Stimulated activated naive CD8-positive, alpha-beta T cell treated with anti-CD3 and anti-CD28 coated beads, Interleukin-15, amount 100 ng/mL, for 72 hours (primary cell): ENCODE data around the gene GOPC.

Source experiments
- ATAC-seq: fragments of 150-1000 bp; cut with Tn5 transposase; 2 replicates; pipeline ENCODE4 v1.10.0; 2021; ENCODE audit warnings: mild to moderate bottlenecking, moderate library complexity
- DNase-seq, 2 donors: peaks; one replicate each; pipeline ENCODE4 v3.0.0; 2021 to 2022
- H3K27ac Mint-ChIP-seq, 2 donors: one replicate each; pipeline ENCODE4 v1.8.0; 2022; ENCODE audit warnings: mild to moderate bottlenecking in 2 of 2, mixed read lengths in 2 of 2, moderate library complexity in 2 of 2
- H3K27me3 Mint-ChIP-seq: one replicate; pipeline ENCODE4 v1.8.0; 2022; ENCODE audit warnings: mixed read lengths
- H3K4me1 Mint-ChIP-seq: one replicate; pipeline ENCODE4 v1.8.0; 2022; ENCODE audit warnings: mild to moderate bottlenecking, mixed read lengths
- H3K4me3 Mint-ChIP-seq, 2 donors: one replicate each; pipeline ENCODE4 v1.8.0; 2022; ENCODE audit warnings: mild to moderate bottlenecking in 2 of 2, mixed read lengths in 2 of 2, moderate library complexity in 1 of 2
- H3K9me3 Mint-ChIP-seq, 2 donors: one replicate each; pipeline ENCODE4 v1.8.0; 2022; ENCODE audit warnings: mixed read lengths in 2 of 2

The GOPC gene

DNA sequence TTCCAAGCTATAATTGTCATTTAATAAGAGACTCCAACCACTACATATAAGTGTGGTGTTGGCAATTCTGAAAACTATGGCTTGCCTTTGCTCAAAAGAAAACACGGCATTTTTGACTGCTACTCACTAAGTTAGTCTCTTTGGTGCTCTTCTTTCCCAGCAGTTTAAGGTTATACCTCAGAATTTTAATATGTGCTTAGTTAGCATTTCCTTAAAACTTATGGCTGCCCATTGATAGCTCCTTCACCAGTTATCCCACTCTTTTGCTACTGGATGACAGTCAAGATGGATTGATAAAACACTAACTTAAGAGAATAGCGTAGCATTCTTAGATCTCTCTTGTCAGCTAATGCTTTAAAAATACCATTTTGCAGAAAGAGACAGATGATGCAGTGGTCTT, 34.1 kb downstream of the GOPC start:
- H3K4me3 Mint-ChIP-seq, result no peak overlapping the region
- H3K4me1 Mint-ChIP-seq, result no peaks in the 10 kb centered on the region
- DNase-seq (no peak), ATAC-seq (no peak)
- no peak overlapping the region for H3K27ac Mint-ChIP-seq
- no peaks in the 10 kb centered on the region for H3K27me3 Mint-ChIP-seq
- H3K9me3 Mint-ChIP-seq, result no peaks in the 10 kb centered on the region

DNA sequence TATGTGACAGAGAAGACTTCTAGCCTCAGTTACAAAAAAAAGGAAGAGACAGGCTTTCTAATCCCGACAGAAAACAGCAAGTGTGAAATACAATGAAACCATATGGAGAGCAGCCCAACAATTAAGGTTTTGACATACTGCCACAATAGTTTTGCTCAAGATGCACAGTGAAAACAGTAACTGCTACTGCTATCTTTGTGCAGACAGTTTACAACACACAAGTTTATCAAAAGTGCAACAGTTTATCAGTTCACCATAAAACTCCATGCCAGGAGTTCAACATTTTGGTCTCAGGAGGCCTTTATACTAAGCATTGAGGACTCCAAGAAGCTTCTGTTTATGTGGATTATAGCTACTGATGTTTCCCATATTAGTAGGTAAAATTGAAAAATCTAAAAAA, 37.6 kb downstream of the GOPC start:
- no peak for ATAC-seq
- Mint-ChIP-seq H3K27me3 (no peaks in the 10 kb centered on the region), H3K4me1 (no peaks in the 10 kb centered on the region)

DNA sequence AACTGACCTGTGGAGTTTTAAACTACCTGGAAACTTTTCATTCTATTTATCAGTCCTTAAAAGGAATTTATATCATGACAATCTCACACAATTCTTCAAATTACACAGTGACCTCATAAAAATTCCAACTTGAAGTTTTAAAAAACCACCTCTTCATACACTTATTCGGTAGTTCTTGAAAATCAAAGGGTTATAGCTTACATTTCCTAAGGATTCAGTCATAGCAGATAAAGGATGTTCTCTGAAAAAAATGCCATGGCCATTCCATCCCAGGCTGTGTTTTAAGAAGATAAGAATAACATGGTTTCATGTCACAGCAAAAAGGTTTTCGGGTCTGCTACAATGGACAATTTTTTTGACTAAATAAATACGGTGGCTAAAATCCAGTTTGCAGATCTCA, 41.2 kb downstream of the GOPC start:
- Mint-ChIP-seq H3K27me3 (no peaks in the 10 kb centered on the region), H3K27ac (no peak overlapping the region), H3K4me1 (no peaks in the 10 kb centered on the region), H3K4me3 (no peak overlapping the region), H3K9me3 (no peaks in the 10 kb centered on the region)
- ATAC-seq, result no peak
- DNase-seq, result no peak

More for the DNA sequence above, 37.6 kb downstream of the GOPC start:
- Mint-ChIP-seq H3K27ac (no peak overlapping the region), H3K4me3 (no peak overlapping the region), H3K9me3 (no peaks in the 10 kb centered on the region)
- no peak for DNase-seq

DNA sequence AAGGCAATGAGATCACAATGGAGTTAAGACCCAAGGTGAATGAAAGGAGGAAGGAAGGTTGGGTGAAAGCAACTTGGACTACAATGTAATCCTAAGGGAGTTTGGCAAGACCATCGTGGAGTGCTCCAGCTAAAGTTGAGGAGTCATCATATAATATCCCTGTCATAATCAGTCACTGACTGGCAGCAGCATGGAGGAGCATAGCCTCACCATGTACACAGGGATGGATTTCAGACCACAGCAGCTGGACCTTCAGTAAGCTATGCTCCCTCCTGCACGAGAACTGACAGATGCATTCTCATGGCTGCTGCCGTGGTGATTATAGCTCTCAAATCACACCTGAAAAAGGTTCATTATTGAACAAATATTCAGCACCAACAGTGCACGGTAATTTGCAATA, 43.0 kb downstream of the GOPC start:
- Mint-ChIP-seq H3K27me3 (no peaks in the 10 kb centered on the region), H3K4me1 (no peaks in the 10 kb centered on the region), H3K4me3 (no peak overlapping the region), H3K27ac (no peak overlapping the region), H3K9me3 (no peaks in the 10 kb centered on the region)
- no peak for ATAC-seq
- no peak for DNase-seq

DNA sequence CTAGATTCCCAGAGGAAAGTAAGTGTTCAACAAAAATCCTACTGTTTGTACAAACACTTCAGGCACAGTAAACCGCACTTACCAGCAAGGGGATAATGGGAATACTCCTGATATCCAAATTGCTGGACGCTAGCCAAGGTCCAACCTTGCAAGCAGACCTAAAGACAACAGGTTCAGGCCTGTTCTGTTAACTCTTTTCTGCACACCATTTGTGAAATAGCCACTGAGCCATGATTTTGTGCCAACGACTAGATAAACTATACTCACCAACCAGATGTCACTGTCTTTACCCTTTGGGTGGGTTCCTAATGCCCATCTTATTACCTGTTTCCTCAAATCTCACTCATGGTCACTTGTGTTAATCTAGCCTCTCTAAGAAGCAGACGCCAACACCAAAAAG, 43.5 kb downstream of the GOPC start:
- DNase-seq (no peak), ATAC-seq (no peak)
- Mint-ChIP-seq H3K4me1 (no peaks in the 10 kb centered on the region), H3K27me3 (no peaks in the 10 kb centered on the region), H3K4me3 (no peak overlapping the region), H3K9me3 (no peaks in the 10 kb centered on the region), H3K27ac (no peak overlapping the region)

DNA sequence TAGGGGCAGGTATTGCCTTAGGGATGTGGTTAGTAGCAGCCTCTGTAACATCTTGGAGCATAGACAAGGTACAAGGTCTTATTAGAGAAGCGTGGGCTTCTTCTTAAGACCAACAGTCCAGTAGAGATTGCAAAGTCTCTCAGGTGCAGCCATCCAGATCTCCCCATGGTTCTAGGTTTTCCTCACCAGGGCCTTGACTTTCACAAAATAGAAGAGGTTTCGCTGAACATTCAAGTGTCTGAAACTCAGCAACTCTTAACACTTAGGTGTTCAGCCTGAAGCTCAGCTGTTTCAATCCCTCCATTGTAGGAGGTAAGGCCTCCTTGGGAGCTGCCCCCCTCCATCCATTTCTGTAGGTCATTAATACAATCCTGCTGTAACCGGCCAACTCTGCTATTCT, 44.4 kb downstream of the GOPC start:
- ATAC-seq, result no peak
- no peak for DNase-seq
- no peaks in the 10 kb centered on the region for H3K9me3 Mint-ChIP-seq
- H3K4me3 Mint-ChIP-seq, result no peak overlapping the region
- no peaks in the 10 kb centered on the region for H3K4me1 Mint-ChIP-seq
- no peaks in the 10 kb centered on the region for H3K27me3 Mint-ChIP-seq
- no peak overlapping the region for H3K27ac Mint-ChIP-seq

DNA sequence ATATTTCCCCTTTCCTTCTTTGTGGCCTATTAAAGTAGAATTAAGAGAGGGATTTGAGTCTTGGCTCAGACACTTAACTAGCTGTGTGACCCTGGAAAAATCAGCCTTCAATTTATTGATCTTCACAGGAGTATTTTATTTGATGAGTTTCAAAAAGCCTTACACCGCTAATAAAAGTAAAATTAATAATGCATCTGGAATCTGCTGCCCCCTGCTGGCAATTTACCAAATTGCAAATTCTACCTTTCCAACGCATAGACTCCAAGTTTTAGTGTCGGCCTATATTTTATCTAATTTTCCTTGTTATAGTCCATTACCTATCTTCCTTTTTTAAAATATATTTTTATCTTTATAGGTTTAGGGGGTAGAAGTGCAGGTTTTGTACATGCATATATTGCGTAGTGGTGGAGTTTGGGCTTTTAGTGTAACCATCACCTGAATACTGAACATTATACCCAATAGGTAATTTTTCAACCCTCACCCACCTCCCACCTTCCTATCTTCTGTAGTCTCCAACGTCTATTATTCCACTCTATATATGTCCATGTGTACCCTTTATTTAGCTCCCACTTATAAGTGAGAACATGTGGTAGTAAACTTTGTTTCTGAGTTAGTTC, 46.3 kb downstream of the GOPC start:
- no peaks in the 10 kb centered on the region for H3K9me3 Mint-ChIP-seq
- no peak overlapping the region for H3K27ac Mint-ChIP-seq
- ATAC-seq, result no peak
- DNase-seq, result peak; percentile 38 to 40
- H3K4me3 Mint-ChIP-seq, result no peak overlapping the region
- H3K27me3 Mint-ChIP-seq, result no peaks in the 10 kb centered on the region
- H3K4me1 Mint-ChIP-seq, result peaks cover 2% of the 10 kb centered on the region

DNA sequence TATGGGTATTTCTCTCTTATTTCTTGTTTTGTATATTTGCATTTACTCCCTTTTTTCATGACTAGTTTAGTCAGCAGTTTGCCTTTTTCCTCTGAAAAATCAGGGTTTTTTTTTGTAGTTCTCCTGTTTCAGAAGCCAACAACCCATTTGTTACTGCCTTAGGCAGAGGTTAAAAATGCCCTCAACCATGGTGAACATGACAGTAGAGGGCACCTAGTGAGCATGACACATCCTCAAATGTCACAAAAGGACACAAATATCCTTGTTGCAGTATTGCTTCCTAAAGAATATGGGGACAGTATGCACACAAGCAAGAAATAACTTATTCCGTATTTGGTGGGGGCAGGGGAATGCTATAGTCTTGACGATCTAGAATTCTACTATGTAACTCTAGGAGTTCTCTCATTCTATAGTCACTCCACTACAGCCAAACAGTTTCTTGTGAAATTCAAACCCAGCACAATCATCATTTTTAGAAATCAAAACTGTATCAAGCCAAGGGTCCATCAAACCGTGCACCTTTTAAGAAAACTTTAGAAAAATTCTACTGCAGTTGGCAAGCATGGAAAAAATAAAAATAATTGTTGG, 47.0 kb downstream of the GOPC start:
- peak; percentile 37 for ATAC-seq
- no peaks in the 10 kb centered on the region for H3K9me3 Mint-ChIP-seq
- H3K4me1 Mint-ChIP-seq, result peaks cover 8% of the 10 kb centered on the region

DNA sequence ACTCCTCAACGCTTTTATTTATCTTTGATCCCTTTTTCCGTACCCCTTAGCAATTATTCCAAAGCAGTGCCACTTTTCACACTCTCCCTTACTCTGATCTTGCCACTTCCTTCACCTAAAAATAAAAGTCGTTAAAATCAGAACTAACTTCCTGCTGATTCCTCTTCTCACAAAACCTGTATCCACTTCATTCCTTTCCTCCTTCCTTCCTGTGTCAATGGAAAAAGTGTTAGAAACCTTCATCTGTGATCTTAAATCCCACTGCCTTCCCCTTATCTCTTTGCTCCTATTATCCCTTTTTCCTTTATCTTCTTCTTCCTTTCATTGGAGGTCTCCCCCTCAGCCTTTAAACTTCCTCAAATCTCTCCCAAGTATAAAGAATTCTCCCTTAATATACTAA, 49.2 kb downstream of the GOPC start:
- DNase-seq (no peak), ATAC-seq (no peak)
- no peak overlapping the region for H3K27ac Mint-ChIP-seq
- H3K9me3 Mint-ChIP-seq, result no peaks in the 10 kb centered on the region
- H3K4me1 Mint-ChIP-seq, result peaks cover 22% of the 10 kb centered on the region
- no peak overlapping the region for H3K4me3 Mint-ChIP-seq
- H3K27me3 Mint-ChIP-seq, result no peaks in the 10 kb centered on the region

More for the DNA sequence above, 47.0 kb downstream of the GOPC start:
- DNase-seq, result no peak
- Mint-ChIP-seq H3K27me3 (no peaks in the 10 kb centered on the region), H3K27ac (no peak overlapping the region), H3K4me3 (no peak overlapping the region)

DNA sequence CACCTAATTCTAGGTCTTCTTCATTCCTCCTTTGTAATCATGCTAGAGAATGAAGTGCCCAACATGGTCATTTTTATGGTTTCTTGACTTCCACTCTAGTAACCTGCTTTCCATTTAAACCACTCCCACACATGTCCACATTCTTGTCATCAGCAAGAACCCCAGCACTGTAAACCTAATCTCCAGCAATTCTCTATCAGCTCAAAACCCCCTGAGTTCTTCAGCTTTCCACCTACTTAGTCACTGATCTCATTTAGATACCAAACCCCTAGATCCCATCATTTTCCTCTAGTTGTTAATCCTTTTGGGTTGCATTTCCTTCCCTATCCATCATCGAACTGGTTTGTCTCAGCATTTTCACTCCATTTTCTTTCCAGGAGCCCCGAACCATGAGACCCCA, 49.7 kb downstream of the GOPC start:
- no peak overlapping the region for H3K27ac Mint-ChIP-seq
- peaks cover under 1% of the 10 kb centered on the region for H3K27me3 Mint-ChIP-seq
- no peak overlapping the region for H3K4me3 Mint-ChIP-seq
- DNase-seq (no peak), ATAC-seq (no peak)
- no peaks in the 10 kb centered on the region for H3K9me3 Mint-ChIP-seq
- H3K4me1 Mint-ChIP-seq, result peaks cover 27% of the 10 kb centered on the region

DNA sequence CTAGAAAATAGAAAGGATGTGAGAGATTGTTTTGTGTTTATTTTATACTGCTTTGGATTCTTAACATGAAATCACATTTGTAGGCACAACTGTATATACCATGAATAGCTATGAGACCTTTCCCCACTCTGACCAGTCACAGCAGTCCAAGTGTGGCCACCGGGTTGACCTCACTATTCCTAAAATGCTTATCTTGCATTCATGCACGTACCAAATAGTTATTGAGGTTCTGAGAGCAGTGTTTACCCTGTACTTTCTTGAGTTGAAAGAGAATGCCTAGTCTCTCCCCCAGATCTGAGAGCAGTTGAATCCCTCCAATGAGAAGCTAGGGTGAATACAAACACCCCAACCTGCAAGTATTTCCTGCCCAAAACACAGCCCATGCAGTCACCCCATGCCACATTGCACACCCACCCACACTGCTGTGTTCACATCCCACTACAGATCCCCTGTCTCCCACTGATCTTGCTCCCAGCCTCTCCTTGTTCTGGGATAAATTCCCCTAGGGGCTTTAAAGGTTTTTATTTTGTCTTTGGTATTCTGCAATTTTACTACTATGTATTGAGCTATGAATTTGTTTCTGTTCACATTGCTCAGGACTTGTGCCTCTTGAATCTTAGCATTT, 51.6 kb downstream of the GOPC start:
- ATAC-seq (no peak), DNase-seq (no peak)
- no peak overlapping the region for H3K4me3 Mint-ChIP-seq
- peaks cover 16% of the 10 kb centered on the region for H3K27me3 Mint-ChIP-seq
- peak overlapping the region in 1 of 2 donors; percentile 47 for H3K27ac Mint-ChIP-seq
- H3K9me3 Mint-ChIP-seq, result no peaks in the 10 kb centered on the region
- peaks cover 39% of the 10 kb centered on the region for H3K4me1 Mint-ChIP-seq

DNA sequence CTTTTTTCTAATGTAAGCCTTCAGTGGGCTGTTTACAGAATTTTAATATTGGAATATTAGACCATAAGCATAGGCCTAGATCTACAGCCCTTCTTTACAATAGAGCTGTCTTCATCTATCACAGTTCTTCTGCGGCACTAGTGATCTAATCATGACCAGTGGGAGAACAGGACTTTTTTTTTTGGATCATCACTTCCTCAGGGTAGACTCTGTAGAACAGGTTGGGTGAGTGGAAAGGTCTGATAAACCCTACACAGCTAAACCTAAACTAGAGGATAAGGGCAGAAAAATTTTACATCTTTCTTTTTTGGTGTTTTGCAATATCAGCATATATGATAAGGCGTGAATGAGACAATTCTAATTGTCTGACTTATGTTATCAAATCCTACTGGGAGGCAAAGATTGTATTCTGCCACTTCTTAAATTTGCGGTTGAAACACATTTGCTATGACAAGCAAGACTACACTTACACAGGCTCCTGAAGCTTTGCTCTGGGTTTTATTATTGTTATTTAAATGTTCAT, 52.2 kb downstream of the GOPC start:
- Mint-ChIP-seq H3K27ac (no peak overlapping the region), H3K9me3 (no peaks in the 10 kb centered on the region), H3K4me1 (peaks cover 39% of the 10 kb centered on the region), H3K27me3 (peaks cover 16% of the 10 kb centered on the region), H3K4me3 (peak overlapping the region in 1 of 2 donors; percentile 83)
- DNase-seq (no peak), ATAC-seq (no peak)

DNA sequence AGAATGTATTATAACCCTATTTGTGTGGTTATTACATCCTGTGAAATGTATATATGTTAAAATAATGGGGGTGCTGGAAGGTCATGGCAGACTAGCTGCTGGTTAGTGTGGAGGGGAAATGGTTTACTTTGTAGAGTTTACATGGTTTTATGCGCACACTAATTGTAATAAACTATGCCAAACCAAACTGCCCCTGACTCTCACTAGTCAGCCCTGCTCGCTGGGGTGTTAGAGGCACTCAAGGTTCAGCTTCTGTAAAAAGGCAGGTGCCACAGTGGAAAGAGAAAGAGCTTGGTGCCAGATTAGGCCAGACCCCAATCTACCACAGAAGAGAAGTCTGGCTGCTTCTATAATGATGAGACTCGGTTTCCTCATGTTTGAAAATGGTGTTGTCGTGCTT, 52.7 kb downstream of the GOPC start:
- Mint-ChIP-seq H3K9me3 (no peaks in the 10 kb centered on the region), H3K27ac (peak overlapping the region; percentile 77 to 85), H3K4me1 (peaks cover 39% of the 10 kb centered on the region), H3K27me3 (peaks cover 16% of the 10 kb centered on the region), H3K4me3 (peak overlapping the region; percentile 83 to 86)
- DNase-seq (peak in 1 of 2 donors; percentile 26), ATAC-seq (peak; percentile 39)

DNA sequence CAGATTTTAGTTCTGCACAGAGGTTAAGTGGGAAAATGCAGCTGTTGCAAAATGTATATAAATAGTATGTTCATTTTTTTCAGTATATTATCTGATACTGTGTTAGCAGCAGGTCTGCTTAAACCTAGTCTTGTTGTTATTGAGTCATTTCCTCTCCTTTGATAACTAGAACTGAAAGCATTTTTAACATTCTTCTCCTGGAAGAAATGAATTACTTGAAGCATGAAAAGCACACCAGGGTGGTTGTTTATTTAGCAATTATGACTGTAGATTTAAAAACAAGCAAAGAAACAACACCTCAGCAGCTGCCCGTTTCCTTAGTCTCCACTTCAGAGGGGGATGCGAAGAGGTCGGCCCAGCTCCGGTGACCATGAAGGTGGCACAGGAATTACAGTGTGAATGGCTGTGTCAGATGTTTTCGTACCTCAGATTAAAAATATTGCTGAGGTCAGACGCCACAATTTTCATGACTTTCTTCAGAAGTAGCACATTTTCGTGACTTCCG, 53.5 kb downstream of the GOPC start:
- Mint-ChIP-seq H3K4me3 (peak overlapping the region; percentile 83 to 86), H3K9me3 (no peaks in the 10 kb centered on the region), H3K27ac (peak overlapping the region; percentile 77 to 85), H3K4me1 (peaks cover 39% of the 10 kb centered on the region), H3K27me3 (peaks cover 16% of the 10 kb centered on the region)
- ATAC-seq, result peak; percentile 70
- DNase-seq, result peak; percentile 23 to 35

DNA sequence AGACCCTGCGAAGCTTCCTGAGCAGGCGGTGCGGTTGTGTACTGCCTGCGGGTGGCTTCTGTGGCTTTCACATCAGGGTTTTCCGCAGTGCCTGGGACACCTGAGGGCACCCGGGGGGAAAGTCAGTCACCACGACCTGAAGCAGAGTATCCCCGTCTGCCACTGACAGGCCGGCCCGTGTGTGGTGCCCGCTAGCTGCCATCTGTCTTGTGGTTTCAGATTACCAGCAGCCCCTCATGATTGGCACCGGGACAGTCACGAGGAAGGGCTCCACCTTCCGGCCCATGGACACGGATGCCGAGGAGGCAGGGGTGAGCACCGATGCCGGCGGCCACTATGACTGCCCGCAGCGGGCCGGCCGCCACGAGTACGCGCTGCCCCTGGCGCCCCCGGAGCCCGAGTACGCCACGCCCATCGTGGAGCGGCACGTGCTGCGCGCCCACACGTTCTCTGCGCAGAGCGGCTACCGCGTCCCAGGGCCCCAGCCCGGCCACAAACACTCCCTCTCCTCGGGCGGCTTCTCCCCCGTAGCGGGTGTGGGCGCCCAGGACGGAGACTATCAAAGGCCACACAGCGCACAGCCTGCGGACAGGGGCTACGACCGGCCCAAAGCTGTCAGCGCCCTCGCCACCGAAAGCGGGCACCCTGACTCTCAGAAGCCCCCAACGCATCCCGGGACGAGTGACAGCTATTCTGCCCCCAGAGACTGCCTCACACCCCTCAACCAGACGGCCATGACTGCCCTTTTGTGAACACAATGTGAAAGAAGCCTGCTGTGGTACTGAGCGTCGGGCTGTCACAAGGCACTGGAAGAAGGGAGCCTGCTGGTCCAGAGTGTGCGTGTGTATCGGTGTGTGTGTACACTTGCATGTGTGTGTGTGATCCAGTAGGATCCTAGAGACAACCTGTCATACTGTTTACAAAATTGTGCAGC, 54.4 kb downstream of the GOPC start:
- H3K4me3 Mint-ChIP-seq, result peak overlapping the region; percentile 83 to 86
- peaks cover 39% of the 10 kb centered on the region for H3K4me1 Mint-ChIP-seq
- DNase-seq (peak; percentile 39 to 49), ATAC-seq (peak; percentile 65)
- no peaks in the 10 kb centered on the region for H3K9me3 Mint-ChIP-seq
- H3K27me3 Mint-ChIP-seq, result peaks cover 16% of the 10 kb centered on the region
- H3K27ac Mint-ChIP-seq, result peak overlapping the region; percentile 49 to 77
